DND-41 (cell line): Measurements from ENCODE around the gene CALML3.

ENCODE experiments used
- EZH2 ChIP-seq: IDR thresholded peaks from 3 replicates; pipeline ENCODE4 v1.6.1; 2012; ENCODE audit warnings: borderline replicate concordance, low read depth, mild to moderate bottlenecking, moderate library complexity, low read length, inconsistent platforms; ENCODE audit not compliant: severe bottlenecking
- TF ChIP-seq, protein P1 (sequence below): IDR thresholded peaks from 2 replicates; pipeline ENCODE4 v1.5.1; 2012; ENCODE audit warnings: borderline replicate concordance, low read length, moderate library complexity, mild to moderate bottlenecking; ENCODE audit not compliant: poor library complexity, severe bottlenecking; ENCODE audit errors: extremely low read depth

DNA sequence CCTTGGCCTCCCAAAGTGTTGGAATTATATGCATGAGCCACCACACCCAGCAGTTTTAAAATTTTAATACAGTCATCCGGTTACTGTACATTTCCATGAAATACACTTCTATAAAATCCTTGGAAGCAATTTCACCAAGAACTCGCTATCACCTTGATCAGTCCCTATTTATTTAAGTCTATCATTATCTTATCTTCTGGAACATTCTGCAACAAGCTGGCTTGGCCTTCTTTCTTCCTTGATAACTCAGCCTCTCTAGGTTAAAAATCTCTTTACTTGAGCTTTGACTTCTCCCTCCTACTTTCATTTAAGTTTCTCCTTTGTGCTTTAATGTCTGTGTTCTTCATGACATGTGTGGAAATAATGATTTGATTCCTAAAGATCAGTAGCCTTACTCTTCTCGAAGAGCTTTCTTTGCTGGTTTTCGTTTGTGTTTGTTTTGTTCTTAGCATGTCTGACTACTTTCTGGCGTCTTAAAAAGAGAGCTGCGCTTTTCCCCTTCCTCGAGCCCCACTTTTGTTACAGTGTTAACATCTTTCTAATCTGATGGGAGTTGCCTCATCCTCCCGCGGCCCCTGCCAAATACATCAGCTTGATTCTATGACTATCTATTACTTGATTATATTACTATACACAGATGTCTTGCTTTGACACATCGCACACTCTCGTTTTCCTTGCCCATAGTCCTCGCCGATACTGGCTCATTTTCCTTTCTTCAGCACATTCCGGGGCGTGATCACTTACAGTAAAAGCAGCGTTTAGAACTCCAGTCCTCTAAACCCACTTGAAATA, 14.3 kb upstream of the CALML3 start:
- TF ChIP-seq, protein P1, sequence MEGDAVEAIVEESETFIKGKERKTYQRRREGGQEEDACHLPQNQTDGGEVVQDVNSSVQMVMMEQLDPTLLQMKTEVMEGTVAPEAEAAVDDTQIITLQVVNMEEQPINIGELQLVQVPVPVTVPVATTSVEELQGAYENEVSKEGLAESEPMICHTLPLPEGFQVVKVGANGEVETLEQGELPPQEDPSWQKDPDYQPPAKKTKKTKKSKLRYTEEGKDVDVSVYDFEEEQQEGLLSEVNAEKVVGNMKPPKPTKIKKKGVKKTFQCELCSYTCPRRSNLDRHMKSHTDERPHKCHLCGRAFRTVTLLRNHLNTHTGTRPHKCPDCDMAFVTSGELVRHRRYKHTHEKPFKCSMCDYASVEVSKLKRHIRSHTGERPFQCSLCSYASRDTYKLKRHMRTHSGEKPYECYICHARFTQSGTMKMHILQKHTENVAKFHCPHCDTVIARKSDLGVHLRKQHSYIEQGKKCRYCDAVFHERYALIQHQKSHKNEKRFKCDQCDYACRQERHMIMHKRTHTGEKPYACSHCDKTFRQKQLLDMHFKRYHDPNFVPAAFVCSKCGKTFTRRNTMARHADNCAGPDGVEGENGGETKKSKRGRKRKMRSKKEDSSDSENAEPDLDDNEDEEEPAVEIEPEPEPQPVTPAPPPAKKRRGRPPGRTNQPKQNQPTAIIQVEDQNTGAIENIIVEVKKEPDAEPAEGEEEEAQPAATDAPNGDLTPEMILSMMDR = no peak
- no peak for TF ChIP-seq EZH2
